GM19395 (cell line): ENCODE measurements around the gene RBM5.

Experiments used
- ATAC-seq: cut with Tn5 transposase; IDR thresholded peaks from one replicate; pipeline ENCODE4 v1.9.1; 2021; ENCODE audit warnings: mild to moderate bottlenecking, moderate library complexity; ENCODE audit not compliant: unreplicated experiment

RBM5 gene

DNA sequence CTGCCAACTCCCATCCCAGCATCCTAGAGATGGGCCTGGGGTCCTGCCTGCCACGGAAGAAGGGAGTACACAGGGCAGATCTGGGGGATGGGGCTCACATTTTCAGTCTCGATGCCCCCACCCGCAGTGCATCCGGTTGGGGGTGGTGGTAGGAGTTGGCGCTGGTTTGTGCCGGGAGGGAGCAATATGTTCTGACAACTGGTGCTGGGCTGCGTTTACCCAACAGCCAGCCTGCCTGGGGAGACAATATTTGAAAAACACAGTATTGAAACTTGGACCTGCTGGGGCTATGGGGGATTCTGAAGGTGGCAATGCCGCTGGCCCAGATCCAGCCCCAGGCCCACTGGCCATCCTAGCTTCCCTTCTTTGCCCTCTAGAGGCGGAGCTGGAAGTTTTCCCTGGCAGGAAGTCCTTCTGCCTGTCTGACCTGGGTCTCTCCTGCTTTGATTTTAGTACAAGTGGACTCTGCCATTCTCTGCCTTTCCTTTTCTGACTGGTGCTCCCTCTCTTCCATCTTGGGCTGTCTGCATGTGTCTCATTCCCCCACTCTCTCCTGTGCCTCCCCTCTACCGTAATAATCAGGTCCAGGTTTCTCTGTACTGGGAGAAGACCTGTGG, 69.9 kb downstream of the RBM5 start:
- no peak for ATAC-seq

DNA sequence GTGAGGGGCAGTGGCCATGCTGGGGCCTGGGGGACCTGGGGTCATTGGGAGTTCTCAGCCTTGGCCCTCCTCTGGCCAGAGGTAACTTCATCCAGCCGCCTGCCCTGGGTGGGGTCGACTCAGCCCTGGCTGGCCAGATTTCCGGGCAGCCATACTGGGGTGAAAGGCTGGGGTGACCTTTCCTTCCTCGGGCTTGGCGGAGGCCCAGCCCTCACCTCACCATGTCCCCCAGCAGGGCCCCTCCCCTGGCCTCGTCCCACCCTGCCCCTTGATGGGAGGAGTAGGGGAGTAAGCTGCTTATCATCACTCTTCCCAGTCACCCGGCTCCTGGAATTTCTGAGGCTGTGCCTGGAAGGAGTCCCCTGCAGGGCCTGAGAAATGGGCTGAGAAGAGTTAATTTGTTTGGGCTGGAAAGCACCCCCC, 71.9 kb downstream of the RBM5 start:
- ATAC-seq, result no peak

DNA sequence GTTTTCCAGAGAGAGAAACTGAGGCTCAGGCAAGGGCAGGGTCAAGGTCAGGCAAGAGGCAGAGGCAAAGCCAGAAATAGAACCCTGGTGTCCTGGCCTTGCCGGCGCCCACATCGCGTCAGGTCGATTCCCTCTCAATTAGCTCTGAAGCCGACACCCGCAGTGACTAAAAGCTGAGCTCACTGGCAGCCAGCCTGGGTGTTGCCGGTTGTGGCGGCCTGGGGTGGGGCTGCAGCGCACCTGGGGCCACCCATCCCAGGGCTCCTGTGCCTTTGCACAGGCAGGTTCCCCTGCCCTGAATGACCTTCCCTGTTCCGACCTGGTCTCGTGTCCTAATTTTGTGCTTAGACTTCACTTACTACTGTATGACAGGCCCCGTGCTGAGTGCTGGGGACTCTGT, 72.6 kb downstream of the RBM5 start:
- ATAC-seq, result no peak

DNA sequence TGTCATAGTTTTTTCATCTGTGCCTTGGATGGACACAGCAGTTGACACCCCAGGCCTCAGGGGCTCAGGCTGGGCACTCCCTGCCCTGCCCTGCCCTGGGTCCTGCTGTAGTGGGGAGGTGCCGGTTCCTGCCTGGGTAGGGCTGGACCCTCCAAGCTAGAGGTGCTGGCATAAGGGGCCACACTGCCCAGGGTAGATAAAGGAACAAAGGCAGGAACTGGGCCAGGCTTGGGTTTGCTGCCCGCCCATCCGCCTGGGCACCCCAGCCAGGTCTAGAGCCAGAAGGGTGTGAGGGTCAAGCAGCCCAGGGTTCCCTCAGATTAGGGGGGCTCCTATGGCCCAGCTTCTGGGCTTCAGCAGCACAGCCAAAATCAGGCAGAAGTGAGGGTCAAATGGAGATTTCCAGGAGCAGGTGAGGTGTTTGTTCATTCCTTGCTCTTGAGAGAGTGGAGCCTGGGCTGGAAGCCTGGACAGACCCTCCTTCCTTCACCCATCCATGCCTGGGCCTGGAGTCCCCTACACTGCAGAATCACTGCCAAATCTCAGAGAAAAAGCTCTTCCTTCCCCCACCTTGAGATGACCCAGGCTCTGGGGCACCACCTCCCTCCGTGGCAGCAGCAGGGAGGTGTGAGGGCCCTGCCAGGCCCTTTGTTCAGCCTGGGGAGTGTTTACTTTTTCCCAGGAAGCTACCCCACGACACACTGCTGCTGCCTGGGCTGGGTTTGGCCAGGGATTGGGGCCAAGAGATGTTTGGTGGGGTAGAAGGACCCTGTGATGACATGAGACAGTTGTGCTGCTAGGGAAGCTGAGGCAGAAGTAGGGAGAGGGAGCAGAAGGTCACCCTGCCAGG, 73.5 kb downstream of the RBM5 start:
- ATAC-seq, result no peak

DNA sequence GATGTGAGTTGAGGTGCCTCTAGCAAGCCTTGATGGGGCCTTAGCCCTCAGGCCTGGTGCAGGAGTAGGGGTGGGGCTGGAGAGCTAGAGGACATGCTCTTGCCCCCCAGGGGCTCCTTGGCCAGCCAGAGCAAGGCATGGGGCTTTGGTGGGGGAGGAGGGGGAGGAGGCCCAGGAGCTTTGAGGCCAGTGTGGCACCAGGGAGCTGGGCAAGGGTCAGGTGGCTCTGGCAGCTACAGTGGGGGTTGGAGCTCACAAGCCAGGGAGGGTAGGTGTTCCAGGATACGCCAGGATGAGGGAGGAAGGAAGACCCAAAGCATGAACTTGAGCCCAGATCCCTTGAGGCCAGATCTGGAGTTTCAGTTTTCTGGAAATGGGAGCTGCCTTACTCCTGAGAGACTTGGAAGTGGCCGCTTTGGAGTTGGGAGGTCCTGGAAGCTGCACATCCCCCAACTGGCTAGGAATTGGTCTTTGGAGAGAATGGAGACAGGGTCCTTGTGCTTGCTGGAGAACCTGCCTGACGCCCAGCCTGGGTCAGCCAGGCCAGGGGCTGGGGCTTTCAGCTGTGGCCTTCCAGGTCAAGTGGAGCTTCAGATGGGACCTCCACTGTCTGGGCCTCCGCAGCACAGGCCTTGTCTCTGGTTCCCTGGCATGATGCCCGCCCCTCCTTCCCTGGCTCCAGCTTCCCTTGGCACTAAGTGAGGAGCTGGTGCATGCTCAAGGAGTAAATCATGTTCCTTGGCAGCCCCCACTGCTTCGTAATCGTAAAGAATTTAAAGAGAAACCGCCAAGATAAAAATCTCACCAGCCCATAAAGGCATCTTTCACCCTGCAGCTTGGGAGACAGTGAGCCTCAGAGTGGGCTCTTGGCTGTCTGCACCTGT, 75.1 kb downstream of the RBM5 start:
- no peak for ATAC-seq

DNA sequence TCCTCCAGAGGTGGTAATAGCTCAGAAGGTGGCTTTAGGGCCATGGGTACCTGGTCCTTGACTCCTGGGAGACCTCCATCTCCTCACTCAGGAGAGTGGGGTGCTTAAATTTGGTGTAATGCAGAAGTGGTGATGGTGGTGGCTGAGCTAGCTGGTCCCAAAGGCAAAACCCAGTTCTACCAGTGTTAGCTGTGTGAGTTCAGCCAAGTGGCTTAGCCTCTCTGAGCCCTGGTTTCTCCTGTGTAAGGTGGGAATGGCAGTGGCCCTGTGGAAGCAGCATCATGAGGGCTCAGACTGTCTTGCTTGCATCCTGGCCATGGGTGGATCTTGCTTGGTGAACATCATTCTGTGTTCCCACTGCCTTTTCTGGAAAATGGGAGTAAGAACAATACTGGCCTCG, 75.8 kb downstream of the RBM5 start:
- no peak for ATAC-seq

DNA sequence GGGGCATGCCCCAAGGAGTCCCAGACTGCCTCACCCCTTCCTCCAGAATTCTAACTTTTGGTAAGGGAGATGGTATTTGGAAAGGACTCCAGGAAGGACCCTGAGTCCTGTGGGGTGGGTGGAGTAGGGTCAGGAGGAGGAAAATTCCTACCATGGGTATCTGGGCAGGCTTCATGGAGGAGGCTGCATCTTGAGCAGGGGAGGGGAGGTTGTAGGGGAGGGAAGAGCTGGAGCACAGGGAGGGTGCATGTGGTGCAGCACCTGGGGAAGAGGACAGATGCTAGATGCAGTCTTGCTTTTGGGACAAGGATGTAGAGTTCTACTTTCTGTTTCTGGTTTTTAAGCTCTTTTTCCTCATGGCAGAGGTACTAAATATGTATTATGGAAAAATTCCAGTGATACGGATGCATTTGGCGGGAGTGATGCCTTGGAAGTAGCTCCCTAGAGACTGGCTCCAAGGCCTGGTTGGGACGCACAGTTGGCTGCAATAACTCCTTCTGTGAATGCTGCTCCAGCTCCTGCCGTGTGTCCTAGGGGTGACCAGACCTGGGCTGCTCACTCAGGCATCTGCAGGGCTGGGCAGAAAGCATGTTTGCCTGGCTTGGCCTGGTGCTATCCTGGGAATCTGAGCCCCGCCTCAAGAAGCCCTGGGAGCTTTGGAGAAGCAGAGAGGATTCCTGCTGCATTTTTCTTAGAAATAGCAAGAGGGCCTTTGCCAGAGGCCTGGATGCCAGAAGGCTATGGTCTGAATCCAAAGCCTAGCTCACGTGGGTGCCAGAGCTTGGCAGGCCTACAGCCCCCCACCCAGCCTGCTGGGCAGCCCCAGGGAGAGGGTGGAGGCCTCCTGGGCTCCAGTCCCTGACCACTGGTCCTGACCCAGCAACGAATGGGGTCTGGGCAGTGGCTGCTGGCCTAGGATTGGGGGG, 76.5 kb downstream of the RBM5 start:
- no peak for ATAC-seq

DNA sequence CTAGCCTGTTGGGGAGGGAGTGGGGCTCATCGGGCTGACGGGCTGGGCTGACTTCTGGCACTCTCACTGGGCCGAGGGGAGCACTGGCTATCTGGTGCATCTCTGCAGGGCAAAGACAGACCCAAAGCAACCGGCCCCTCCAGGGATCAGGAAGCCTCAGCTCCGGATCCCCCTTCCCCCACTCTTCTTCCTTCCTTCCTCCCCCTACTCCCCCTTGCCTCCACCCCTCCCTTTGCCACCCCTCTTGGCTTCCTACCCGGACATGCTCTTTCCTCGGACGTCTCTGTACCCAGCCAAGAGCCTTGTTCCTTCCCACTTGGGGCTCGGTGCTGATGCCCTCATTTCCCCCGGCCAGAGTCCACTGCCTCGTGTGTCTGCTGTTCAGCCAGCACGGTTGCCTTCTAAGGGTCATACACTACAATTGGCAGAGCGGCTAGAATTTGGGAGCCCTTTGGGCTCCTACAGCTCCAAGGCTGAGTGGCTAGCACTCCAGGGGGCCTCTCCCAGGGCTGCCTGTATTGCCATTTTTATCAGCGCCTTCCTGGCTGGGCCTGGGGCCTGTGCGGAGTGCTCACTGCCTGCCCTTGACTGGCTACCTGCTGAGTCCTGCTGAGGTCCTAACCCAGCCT, 77.3 kb downstream of the RBM5 start:
- no peak for ATAC-seq

DNA sequence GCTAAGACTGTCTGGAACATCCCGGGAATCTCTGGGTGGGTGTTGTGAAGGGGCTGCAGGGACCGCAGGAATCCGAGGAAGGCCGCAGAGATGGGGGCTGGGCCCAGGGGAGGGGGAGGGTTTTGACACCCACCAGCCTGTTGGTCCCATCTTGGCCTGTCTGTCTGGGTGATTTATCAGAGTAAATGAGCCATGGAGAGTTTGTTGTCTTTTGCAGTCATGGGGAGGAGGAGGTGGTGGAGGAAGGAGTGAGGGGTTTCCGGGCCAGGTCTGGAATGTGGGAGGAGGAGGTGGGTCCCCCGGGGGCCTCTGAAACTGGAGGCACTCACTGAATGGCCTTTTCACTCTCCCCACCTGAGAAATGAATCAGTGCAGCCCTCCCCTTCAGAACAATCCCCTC, 77.9 kb downstream of the RBM5 start:
- no peak for ATAC-seq

DNA sequence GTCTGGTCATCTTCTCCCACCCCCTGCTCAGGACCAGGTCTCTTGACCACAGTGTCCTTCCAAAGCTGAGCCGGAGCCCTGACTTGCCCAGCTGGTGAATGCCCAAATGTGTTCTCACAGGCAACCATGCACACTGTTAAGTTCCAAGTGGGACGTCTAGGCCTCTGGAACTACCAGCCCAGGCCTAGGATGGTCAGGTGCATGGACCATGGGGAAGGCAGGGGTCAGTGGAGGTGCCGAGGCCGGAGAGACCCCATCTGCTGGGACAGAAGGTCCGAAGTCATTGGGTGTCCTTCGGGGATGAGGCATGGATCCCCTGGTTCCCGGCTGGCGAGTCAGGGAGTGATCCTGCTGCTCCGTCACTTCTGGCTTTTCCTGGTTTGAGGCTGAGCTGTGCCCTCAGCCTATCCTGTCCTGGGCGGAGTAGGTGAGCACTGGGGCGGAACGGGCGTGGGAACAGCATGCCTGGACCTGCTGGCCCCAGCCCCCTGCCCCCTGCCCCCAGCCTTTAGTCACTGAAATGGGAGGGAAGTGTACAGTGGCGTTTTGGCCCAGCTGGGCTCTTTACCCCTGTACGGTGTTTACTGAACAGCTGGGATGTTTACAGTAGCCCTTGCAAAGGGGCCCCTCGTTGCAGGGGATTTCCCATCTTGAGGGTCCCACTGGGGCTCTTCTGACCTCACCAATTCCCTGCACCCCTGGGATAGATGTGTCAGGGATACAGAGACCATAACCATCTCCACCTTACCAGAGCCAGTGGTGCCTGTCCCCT, 78.5 kb downstream of the RBM5 start:
- no peak for ATAC-seq

DNA sequence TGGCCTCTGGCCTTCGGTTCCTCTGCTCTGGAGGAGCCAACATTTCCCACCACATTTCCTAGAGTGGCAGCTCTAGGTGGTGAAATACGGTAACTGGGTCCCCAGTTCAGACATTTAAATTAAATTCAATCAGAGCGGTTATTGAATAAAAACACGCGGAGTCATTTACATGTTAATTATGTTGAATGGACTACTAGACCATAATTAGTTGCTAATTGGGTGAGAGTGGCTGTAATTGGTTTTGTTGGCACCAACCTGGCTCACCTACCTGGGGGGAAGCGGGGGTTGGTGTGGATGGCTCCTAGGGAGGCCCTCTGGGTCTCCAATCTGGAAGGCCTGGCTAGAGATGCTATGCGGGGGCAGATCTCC, 79.1 kb downstream of the RBM5 start:
- ATAC-seq, result no peak

DNA sequence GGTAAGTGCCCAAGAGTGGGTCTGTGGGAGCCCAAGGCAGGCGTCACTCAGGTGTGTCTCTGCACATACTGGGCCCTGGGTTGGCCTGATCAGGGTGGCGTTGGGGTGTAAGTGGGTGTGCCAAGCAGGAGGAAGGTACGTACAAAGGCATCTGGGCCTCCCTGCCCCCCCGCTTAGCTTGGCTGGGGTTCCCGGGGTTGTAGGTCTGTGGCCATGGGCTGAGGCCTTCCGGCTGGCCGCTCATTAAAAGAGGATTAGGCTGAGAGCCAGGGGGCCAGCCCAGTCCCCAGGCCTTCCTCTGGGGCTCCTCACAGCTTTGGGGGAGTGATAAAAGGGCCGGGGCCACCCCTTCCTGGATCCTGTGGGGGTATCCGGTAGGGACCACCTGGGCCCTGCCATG, 79.7 kb downstream of the RBM5 start:
- ATAC-seq, result no peak
